ENCODE results near the gene STKLD1. TPM values are rescaled to one million over a fixed set of nuclear protein-coding genes. Genes with fewer than 3 reads are reported as not detected.

The STKLD1 gene
- total RNA-seq, 1 donor from 2014 or later: 0.27 TPM

DNA sequence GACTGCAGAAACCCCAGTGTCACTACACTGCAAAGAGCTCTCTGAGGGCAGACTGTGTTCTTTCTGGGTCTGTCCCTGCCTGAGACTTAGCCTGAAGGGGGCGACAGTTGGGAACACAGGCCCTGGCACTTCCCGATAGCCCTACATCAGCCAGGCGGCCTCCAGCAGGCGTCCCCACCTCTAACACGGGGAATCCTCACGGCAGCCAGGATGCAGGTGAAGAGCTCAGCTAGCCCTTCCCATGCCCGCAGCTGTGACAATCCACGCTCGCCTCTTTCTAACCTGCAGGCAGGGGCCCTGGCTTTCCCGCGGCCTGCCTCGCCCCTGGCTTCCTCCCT lies 34.1 kb upstream of the STKLD1 start:
- ATAC-seq (no peak), DNase-seq (ENCODE audit: missing footprints) (no peak)
- intact Hi-C loops (cut with DNase I): no loop called here

DNA sequence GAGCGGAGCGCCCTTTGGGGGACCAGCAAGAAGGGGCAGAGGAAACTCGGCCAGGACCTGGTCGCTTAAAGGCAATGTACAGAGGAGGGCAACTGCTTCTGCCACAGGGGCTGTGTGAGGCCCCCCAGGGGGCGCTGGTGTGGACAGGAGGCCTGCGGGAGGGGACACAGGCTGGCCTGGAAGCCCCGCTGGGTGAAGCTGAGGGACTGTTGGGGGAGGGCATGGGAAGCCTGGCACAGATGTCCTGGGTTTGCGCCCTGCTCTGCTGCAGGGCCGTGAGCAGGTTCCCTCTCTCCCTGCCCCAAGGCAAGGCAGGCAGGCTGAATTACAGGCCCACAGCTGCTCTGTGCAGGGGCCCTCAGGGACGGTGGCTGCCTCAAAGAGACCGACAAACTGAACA lies 33.6 kb upstream of the STKLD1 start:
- no peak for DNase-seq (ENCODE audit: missing footprints)
- ATAC-seq: no peak
- intact Hi-C loops (cut with DNase I): no loop called here

DNA sequence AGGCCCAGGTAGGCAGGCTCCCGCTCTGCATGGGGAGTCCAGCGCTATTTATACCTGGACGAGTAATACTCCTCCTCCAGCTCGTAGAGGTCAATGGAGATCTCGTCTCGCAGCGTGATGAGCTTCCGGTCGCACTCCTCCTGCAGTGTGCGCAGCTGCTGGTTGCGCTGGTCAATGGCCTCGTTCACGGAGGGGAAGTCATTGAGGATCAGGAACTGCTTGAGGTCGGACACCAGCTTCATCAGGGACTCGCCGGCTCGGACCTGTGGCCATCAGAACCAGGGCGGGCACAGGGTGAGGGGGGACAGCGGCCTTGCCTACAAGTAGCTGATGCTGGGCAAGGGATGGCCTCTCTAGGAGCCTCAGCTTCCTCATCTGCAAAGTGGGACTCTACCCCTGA lies 32.1 kb upstream of the STKLD1 start:
- intact Hi-C loops (cut with DNase I): no loop called here
- DNase-seq (ENCODE audit: missing footprints) (no peak), ATAC-seq (no peak)

DNA sequence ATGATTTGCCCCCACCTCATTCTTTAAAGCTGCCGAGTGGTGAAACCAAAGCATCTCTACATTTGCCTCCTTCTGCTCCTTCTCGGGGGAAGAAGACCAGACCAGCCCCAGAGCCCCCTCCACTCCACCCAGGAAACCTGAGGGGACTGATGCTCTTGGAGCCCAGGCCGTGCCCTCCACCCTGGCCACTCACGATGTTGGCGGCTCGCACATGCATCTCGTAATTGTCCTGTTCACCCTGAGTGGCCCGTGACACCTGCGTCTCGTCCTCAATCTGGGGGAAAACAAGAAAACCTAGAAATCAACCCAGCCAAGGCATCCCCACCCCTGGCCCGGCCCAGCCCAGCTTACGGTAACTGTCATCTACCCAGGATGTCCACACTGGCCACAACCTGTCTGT lies 31.2 kb upstream of the STKLD1 start:
- intact Hi-C loops (cut with DNase I): no loop called here
- ATAC-seq (no peak), DNase-seq (ENCODE audit: missing footprints) (no peak)

DNA sequence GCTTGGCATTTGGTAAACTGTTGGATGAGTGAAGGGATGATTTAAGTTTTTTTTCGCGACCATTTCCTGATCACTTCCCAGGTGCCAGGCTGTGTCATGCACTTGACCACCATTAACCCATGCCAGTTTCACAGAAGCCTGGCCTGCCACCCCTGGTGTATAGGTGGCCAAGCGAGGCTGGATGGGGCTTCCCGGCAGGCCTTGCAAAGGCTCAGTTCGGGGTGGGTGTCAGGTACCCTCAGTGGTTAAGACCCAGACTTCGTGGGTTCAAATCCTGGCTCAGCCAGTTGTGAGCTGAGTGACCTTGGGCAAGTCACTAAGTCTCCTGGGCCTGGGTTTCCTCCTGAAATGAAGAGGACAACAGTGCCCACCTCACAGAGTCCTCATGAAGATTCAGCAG lies 30.6 kb upstream of the STKLD1 start:
- ATAC-seq (no peak), DNase-seq (ENCODE audit: missing footprints) (no peak)
- intact Hi-C loops (cut with DNase I): no loop called here

DNA sequence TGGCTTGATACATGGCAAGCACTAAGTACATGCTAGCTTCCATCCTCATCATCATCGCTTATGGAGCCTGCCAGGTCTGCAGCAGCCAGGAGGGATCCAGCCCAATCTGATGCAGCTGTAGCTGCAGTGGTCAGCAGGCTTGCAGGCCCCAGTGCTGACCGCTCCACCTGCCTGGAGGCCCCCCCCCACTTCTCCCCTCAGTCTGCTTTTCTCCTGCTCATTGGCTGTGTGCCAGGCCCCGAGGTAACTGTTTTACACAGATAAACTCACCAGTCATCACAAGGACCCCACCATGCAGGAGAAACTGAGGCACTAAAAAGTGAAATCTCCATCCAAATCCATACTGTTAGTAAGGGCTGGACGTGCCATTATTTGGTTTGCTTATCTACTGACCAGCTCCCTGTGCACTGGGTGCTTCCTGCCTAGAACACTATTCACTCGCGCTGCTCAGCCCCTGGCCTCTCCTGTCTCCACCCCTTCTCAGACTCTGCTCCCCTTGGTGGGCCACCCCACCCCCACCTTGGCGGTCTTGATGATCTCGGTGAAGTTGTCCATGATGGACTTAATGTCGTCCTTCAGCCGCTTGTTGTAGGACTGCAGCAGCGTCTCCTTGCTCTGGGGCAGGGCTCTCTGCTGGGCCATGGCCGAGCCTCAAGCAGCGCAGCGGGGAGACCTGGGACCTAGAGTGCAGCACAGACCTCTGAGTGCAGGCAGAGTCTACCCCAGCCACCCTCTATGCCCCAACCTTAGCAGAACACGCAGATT lies 30.0 kb upstream of the STKLD1 start:
- ATAC-seq: no peak
- DNase-seq (ENCODE audit: missing footprints): no peak
- intact Hi-C loops (cut with DNase I): no loop called here

DNA sequence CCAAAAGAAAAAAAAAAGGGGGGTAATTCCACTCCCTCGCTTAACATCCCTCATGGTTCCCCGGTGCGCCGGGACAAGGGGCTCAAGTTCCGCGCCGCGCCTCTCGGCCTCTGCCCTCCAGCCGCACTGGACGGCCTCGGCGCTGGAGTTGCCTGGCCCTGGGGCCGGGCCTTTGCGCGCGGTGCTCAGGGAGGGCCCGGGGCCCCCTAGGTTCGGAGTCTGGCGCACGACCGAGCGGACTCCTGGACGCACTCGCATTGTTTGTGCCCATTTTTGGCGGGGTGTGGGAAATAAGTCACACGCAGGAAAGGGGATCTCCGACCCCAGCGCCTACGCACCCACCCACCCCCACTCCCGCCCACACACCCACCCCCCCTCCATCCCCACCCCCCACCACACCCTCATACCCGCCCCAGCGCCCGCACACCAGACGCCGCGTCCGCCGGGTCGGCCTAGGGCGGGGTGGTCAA lies 28.6 kb upstream of the STKLD1 start:
- DNase-seq (ENCODE audit: missing footprints) (no peak), ATAC-seq (peak; percentile 59)
- intact Hi-C loops (cut with DNase I): loop anchor here (1.0 kb wide), 1 partner anchor 11 kb away; the partner anchor contains the start of gene SURF6

DNA sequence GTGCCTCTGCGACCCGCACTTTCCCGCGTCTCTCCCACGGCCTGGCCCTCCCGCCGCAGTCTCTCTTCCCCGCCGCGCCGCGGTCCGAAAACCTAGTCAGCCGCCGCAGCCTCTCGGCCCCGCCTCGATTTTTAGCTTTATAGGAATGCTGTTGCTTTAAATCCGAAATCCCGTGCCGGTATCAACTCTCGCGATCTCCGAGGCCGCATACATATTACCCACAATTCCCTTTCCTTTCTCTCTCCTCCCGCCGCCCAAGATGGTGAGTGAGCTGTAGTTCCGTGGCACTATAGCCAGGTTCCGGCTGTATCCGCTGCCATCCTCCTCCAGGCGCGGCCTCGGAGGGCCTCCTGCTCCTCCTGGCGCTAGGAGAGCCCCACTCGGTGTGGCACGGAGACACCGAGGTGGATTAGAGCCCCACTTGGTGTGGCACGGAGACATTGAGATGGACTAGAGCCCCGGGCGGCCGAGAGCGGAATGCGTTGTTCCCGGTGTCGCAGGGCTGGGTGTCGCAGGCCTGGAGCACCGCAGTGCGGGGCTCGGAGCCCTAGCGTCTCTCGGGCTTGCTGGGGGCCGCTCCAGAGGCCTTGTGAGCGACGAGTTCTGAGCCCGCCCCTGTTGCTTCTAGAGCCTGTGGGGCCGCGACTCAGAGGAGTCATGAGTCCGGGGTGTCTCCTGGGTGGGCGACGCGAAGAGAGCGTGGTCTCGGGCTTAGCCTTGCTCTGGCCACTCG lies 28.0 kb upstream of the STKLD1 start, which contains the start of the genes MED22 and RPL7A:
TSS of gene MED22 (minus strand) at position 147 of the 733 bp plus-strand sequence. CDS start 1,469 bp downstream, outside the sequence.
TSS of gene RPL7A (plus strand) at position 234 of the 733 bp plus-strand sequence. CDS start at position 260, 26 bp downstream.
- DNase-seq (ENCODE audit: missing footprints) (peak; percentile 97), ATAC-seq (peak; percentile 90)
- intact Hi-C loops (cut with DNase I): loop anchor here (1.0 kb wide), 1 partner anchor 12 kb away; the partner anchor contains the start of gene SURF6

DNA sequence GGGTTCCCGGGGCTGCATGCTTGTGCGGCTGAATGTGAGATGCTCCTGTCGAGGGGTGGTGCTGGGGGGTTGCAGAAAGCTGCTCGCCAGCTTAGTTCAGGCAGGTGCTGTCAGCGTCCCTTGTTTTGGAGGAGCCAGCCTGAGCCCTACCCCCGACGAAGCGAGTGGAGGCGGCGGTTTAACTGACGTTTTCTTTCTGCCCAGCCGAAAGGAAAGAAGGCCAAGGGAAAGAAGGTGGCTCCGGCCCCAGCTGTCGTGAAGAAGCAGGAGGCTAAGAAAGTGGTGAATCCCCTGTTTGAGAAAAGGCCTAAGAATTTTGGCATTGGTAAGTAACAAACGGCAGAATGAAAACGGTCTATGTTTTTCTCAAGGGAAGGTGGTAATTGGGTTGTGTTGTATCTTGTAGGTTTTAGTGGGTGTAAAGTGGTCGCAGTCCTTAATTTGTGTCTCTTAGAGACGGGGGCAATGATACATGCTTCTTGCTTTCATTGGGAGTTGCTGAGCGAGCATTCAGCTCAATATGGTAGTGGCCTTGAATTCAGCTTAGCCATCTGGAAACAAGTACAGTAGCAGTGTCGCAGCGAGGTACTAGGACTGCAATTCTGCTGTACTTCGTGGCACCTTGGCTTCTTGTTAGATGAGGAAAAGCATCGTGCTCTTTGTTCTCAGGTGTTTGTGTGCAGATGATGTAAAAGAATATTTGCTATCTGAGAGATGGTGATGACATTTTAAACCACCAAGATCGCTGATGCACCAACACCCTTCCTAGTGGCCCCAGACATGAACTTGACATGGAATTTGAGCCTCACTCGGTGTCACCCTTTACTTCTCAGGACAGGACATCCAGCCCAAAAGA lies 27.2 kb upstream of the STKLD1 start:
- no peak for DNase-seq (ENCODE audit: missing footprints)
- intact Hi-C loops (cut with DNase I): no loop called here

DNA sequence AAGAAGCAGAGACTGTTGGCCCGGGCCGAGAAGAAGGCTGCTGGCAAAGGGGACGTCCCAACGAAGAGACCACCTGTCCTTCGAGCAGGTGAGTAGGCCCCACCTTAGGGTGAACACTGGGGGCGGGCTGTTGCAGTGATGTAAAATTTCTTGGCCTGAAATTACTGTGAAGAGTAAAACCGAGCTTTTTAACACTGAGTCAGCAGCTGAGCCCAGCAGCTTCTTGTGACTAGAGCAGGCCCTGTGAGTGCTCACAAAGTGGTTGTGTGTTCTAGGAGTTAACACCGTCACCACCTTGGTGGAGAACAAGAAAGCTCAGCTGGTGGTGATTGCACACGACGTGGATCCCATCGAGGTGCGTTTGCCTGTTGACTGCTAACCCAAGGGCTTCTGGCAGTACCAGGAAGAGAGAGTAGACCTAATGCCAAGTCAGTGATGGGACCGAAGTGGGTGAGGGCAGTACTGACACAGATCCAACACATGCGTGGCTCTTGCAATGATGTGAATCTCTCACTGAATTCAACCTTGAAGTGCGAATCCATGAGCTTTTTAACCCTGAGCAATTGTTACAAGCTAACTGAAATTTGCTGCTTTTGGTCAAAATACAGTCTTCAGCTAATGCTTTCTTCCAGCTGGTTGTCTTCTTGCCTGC lies 26.1 kb upstream of the STKLD1 start:
- intact Hi-C loops (cut with DNase I): loop anchor here (10.0 kb wide), 1 partner anchor 315 kb away; the partner anchor contains the start of gene GTF3C5
- DNase-seq (ENCODE audit: missing footprints): no peak
- ATAC-seq: no peak

More for the DNA sequence above, 27.2 kb upstream of the STKLD1 start:
- no peak for ATAC-seq

DNA sequence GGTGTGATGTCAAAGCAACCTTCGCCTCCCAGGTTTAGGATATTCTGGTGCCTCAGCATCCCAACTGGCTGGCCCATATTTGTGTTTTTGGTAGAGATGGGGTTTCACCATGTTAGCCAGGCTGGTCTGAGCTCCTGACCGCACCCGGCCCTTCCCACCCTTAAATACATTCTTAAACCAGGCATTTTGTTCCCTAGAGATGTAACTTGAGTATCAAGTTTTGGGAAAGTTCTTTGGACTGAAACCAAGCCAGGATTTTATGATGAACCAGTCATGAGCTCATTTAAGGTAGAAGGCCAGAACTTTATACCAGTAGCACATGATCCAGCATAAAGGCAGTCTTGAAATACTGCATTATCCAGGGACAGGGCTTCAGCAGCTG lies 24.6 kb upstream of the STKLD1 start:
- no peak for DNase-seq (ENCODE audit: missing footprints)
- ATAC-seq: no peak
- intact Hi-C loops (cut with DNase I): loop anchor here (10.0 kb wide), 1 partner anchor 317 kb away; the partner anchor contains the start of gene GTF3C5

DNA sequence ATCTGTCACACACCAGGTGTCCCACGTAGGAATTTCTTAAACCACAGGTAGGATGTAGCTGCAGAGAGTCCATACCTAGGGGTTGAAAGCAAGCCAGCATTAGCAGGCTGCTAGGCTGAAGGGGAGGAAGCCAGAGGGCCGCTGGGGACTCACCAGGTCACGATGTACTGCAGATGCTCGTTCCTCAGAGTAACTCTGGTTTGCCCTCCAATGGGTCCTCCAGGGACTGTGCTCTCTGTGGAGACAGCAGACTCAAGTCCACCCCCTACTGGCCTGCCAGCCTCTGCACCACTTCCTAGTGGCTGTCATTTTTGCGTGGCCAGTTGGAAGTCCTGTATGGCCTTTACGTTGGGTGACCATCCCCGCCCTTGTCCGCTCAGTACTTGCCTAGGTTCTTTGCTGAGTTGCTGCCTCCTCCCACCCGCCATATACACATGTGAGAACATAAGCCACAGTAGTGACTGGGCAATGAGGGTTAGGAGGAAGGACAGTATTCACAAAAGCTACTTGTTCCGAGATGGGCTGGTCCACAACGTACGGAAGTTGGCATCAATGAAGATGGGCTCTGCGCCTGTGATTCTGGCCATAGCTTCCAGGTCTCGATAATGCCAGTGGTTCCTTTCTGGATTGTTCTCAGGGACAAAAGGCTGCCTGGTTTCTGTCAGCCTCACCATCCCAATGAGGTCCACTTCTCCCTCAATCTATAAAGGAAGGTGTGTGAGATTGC lies 24.1 kb upstream of the STKLD1 start:
- no peak for ATAC-seq
- DNase-seq (ENCODE audit: missing footprints): no peak

DNA sequence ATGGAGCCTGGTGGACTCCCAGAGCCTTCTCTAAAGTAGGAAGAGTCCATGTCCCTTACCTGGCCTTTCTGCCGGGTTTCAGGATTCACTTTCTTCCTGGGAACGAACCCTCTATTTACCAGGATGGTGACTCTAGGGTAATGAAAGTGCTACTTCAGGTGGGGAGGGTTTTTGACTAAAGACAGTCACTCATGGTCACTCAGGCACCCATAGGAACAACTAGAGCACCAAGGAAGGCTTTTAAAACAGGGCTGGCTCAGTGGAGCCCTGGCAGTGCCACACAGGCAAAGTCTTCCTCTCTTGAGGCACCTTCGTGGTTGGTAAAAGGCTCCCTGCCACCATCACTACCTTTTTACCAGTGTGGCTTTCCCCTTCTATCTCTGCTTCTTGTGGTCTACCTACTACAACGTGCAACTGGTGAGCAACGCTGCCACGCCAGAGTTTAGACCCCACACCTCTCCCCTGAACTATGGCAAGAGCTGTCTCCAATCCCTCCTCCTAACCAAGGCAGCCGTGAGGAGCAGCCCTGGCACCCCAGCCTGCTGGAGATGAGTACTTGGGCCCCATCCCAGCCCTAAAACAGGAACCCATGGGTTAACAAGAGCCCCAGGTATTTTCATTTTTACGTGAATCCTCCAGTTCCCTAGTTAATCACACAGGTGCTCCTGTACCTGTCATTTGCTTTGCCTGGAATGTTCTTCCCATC lies 23.4 kb upstream of the STKLD1 start:
- intact Hi-C loops (cut with DNase I): loop anchor here (10.0 kb wide), 1 partner anchor 318 kb away; the partner anchor contains the start of gene GTF3C5
- ATAC-seq (no peak), DNase-seq (ENCODE audit: missing footprints) (no peak)

More for the DNA sequence above, 24.1 kb upstream of the STKLD1 start:
- intact Hi-C loops (cut with DNase I): loop anchor here (10.0 kb wide), 1 partner anchor 317 kb away; the partner anchor contains the start of gene GTF3C5

DNA sequence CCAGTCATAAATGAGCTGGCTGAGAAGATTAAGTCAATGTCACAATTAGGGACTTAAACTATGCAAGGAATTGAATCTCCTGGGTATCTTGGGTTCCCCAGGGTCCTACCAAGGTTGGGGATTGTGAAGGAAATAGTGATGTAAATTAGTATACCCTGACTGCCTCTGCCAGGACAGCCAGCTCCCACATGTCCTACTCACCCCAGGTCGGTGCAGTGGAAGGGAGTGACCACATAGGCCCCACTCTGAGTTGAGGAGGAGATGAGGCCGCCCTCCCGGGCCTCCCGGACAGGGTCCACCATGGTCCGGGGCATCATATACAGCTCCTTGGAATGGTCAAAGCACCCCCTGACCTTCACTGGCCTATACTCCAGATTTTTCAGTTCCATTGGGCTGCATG lies 22.6 kb upstream of the STKLD1 start:
- intact Hi-C loops (cut with DNase I): loop anchor here (10.0 kb wide), 1 partner anchor 319 kb away; the partner anchor contains the start of gene GTF3C5
- DNase-seq (ENCODE audit: missing footprints): no peak
- no peak for ATAC-seq

DNA sequence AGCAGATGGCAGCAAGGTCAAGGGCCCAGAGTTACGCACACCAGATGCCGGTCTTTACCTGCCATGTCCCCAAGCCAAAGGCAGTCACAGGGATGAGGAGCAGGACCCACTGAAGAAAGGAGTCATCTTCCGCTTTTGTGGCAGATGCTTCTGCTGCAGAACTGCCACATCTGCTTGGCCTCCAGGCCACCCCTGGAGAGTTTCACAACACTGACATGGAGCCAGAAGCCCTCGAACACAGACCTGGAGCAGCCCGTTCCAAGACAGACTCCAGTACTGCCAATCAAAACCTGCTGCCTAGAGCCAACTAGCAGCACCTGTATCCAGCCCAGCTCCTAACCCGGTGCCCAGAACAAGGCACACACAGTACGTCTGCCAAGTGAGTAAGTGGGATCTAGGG lies 21.4 kb upstream of the STKLD1 start:
- ATAC-seq (no peak), DNase-seq (ENCODE audit: missing footprints) (no peak)
- intact Hi-C loops (cut with DNase I): loop anchor here (10.0 kb wide), 1 partner anchor 320 kb away; the partner anchor contains the start of gene GTF3C5

DNA sequence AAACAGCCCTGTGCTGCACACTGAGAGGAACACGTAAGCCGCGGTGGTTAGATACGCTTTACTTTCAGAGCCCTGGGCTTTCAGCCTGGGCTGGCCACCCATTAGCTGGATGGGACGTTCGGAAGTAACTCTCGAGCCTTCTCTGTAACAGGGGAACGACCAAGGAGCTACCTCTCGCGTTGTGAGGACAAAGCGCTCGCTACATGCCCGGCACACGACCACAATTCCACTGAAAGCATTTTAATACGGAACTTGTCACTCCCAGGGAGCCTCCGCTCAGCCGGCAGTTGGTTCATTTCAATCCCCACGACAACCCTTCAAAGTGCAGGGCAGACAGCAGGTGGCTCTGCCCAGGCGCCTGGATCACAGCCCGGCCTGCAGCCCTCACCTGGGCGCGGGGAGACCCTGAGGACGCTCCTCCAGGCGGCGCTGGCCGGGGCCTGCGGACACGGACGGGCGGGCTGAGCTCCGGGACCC lies 20.2 kb upstream of the STKLD1 start:
- intact Hi-C loops (cut with DNase I): loop anchor here (10.0 kb wide), 1 partner anchor 321 kb away; the partner anchor contains the start of gene GTF3C5
- DNase-seq (ENCODE audit: missing footprints) (no peak), ATAC-seq (peak; percentile 1)
